K562 (cell line): ENCODE data around the gene SSTR5. TPM values are rescaled to one million over a fixed set of nuclear protein-coding genes. Genes with fewer than 3 reads are reported as not detected.

ENCODE experiments used
- ATAC-seq: fragments of 200-7000 bp; cut with Tn5 transposase; 3 replicates; pipeline ENCODE4 v1.9.1; 2020; ENCODE audit warnings: moderate library complexity
- BruUV-seq: library from RNA; stranded (reverse); fragments of 400-500 nt; replicated peaks from 2 replicates; lab custom pipeline; 2021; lab: Mats Ljungman, UMichigan
- CTCF ChIA-PET: fragments of 300-600 bp; formaldehyde crosslinking; extraction: SDS; loops from one replicate; lab custom pipeline; 2021; ENCODE audit warnings: low intra/inter-chr PET ratio; lab: Yijun Ruan, JAX
- POLR2A ChIA-PET: fragments of 300-600, 350-650 bp; sonication (Branson Sonifier 250); formaldehyde crosslinking; extraction: SDS; loops from one replicate; lab custom pipeline; 2021; ENCODE audit warnings: antibody characterized with exemption, inconsistent platforms; lab: Yijun Ruan, JAX
- DNase-seq, 4 experiments: peaks; one replicate each; pipeline versions ENCODE4 v3.0.0 to v3.0.0-alpha.2; 2011 to 2018; ENCODE audit warnings: low spot score in 3 of 4, mixed read lengths in 3 of 4; ENCODE audit errors: extremely low read depth in 1 of 4
- FAIRE-seq: peaks from 2 replicates; lab custom pipeline; 2011; peaks lifted over from hg19 to GRCh38; lab: Jason Lieb, UNC
- H2AFZ ChIP-seq: 2 replicates; pipeline ENCODE4 v1.6.0; 2011; ENCODE audit warnings: low read depth, low read length, control low read depth, inconsistent platforms
- H3K27ac ChIP-seq: fragments of 200-600 bp; 3 replicates; pipeline ENCODE4 v1.8.0; 2011; ENCODE audit warnings: low read depth, mild to moderate bottlenecking, control low read depth, inconsistent platforms, low read length, moderate library complexity, mixed read lengths; ENCODE audit errors: extremely low read depth
- H3K27me3 ChIP-seq, 2 experiments: fragments of 300-600 bp in 1 of 2; 2 replicates in 1 of 2; 3 replicates in 1 of 2; pipeline versions ENCODE4 v1.6.0 to v1.8.0; 2011; ENCODE audit warnings: inconsistent platforms in 2 of 2, low read length in 2 of 2, mild to moderate bottlenecking in 1 of 2, mixed read lengths in 1 of 2, moderate library complexity in 1 of 2; ENCODE audit not compliant: control insufficient read depth in 2 of 2, insufficient read depth in 2 of 2
- H3K36me3 ChIP-seq: fragments of 300-600 bp; 3 replicates; pipeline ENCODE4 v1.8.0; 2011; ENCODE audit warnings: mild to moderate bottlenecking, low read length, inconsistent platforms; ENCODE audit not compliant: control insufficient read depth, insufficient read depth
- H3K4me1 ChIP-seq, 2 experiments: fragments of 200-600 bp in 1 of 2; replicated peaks in 1 of 2; 2 replicates in 1 of 2; 3 replicates in 1 of 2; pipeline versions ENCODE4 v1.5.1 to v1.8.0; 2011; ENCODE audit warnings: inconsistent platforms in 2 of 2, low read length in 2 of 2, mild to moderate bottlenecking in 1 of 2, mixed read lengths in 1 of 2, moderate library complexity in 1 of 2; ENCODE audit not compliant: control insufficient read depth in 2 of 2, insufficient read depth in 2 of 2
- H3K4me2 ChIP-seq: 2 replicates; pipeline ENCODE4 v1.6.1; 2011; ENCODE audit warnings: low read length, control low read depth, inconsistent platforms, mixed read lengths; ENCODE audit not compliant: insufficient read depth
- H3K4me3 ChIP-seq: fragments of 200-600 bp; sonication (generic), shearing (Covaris generic); 2 replicates; pipeline ENCODE4 v1.5.1; 2016; ENCODE audit warnings: control low read depth, inconsistent platforms
- H3K79me2 ChIP-seq: fragments of 200-600 bp; 3 replicates; pipeline ENCODE4 v1.8.0; 2011; ENCODE audit warnings: low read length, inconsistent platforms; ENCODE audit not compliant: control insufficient read depth, insufficient read depth
- H3K9ac ChIP-seq, 2 experiments: 2 replicates each; pipeline versions ENCODE4 v1.6.0 to v1.6.1; 2011; ENCODE audit warnings: low read depth in 2 of 2, low read length in 2 of 2, control low read depth in 1 of 2, inconsistent platforms in 1 of 2, mild to moderate bottlenecking in 1 of 2, mixed read lengths in 1 of 2; ENCODE audit not compliant: insufficient read depth in 1 of 2
- H3K9me1 ChIP-seq: one replicate; pipeline ENCODE4 v1.6.0; 2011; ENCODE audit warnings: inconsistent platforms, mild to moderate bottlenecking, low read length, moderate library complexity; ENCODE audit not compliant: control insufficient read depth, insufficient read depth
- H3K9me3 ChIP-seq: replicated peaks from 2 replicates; pipeline ENCODE4 v1.5.1; 2011; ENCODE audit warnings: low read depth, low read length, inconsistent platforms; ENCODE audit not compliant: control insufficient read depth, insufficient read depth
- H4K20me1 ChIP-seq: replicated peaks from 2 replicates; pipeline ENCODE4 v1.6.1; 2011; ENCODE audit warnings: low read length, inconsistent platforms, mixed read lengths; ENCODE audit not compliant: control insufficient read depth, insufficient read depth
- BCOR ChIP-seq: fragments of 450-650 bp; IDR thresholded peaks from 2 replicates; pipeline ENCODE4 v1.6.1; 2016
- BDP1 ChIP-seq: IDR thresholded peaks from 3 replicates; pipeline ENCODE4 v1.6.1; 2011; ENCODE audit not compliant: insufficient read length, insufficient read depth
- C11orf30 ChIP-seq: fragments of 450-650 bp; IDR thresholded peaks from 2 replicates; pipeline ENCODE4 v1.6.1; 2016; ENCODE audit warnings: low read depth, mild to moderate bottlenecking
- FOXJ3 ChIP-seq: sonication (generic); formaldehyde crosslinking; IDR thresholded peaks from 2 replicates; pipeline ENCODE4 v1.4.0; 2020; ENCODE audit warnings: mild to moderate bottlenecking, missing genetic modification reagents
- HDAC2 ChIP-seq: fragments of 450-650 bp; IDR thresholded peaks from 2 replicates; pipeline ENCODE4 v1.6.1; 2016; ENCODE audit warnings: mild to moderate bottlenecking
- HMGN3 ChIP-seq: IDR thresholded peaks from 2 replicates; pipeline ENCODE4 v1.6.1; 2011; ENCODE audit warnings: borderline replicate concordance, low read depth, mild to moderate bottlenecking, mixed read lengths, low read length; ENCODE audit not compliant: insufficient read length; ENCODE audit errors: extremely low read depth
- MAFF ChIP-seq: IDR thresholded peaks from 2 replicates; pipeline ENCODE4 v1.6.1; 2012; ENCODE audit warnings: low read length, improper control_type of control experiment
- MAFG ChIP-seq: fragments of 450-650 bp; conservative IDR thresholded peaks from 2 replicates; pipeline ENCODE4 v1.6.1; 2016; ENCODE audit warnings: missing genetic modification characterization, missing compliant biosample characterization
- MAFK ChIP-seq: IDR thresholded peaks from 2 replicates; pipeline ENCODE4 v1.6.1; 2011; ENCODE audit warnings: low read length, improper control_type of control experiment
- MECOM ChIP-seq: fragments of 250-450 bp; sonication (Bioruptor Pico); IDR thresholded peaks from 2 replicates; pipeline ENCODE4 v1.8.0; 2022; ENCODE audit warnings: inconsistent platforms
- MTA3 ChIP-seq: fragments of 450-650 bp; formaldehyde crosslinking; IDR thresholded peaks from 2 replicates; pipeline ENCODE4 v1.6.1; 2017; ENCODE audit warnings: mild to moderate bottlenecking, borderline replicate concordance
- NRF1 ChIP-seq, 2 experiments: fragments of 450-650 bp; IDR thresholded peaks in 1 of 2; conservative IDR thresholded peaks in 1 of 2; 2 replicates each; pipeline ENCODE4 v1.6.1; 2014; ENCODE audit warnings: mild to moderate bottlenecking in 2 of 2
- THRAP3 ChIP-seq: fragments of 450-650 bp; IDR thresholded peaks from 2 replicates; pipeline ENCODE4 v1.6.1; 2016; ENCODE audit warnings: mild to moderate bottlenecking, inconsistent platforms, borderline replicate concordance
- ZFP36 ChIP-seq: fragments of 150-350 bp; IDR thresholded peaks from 2 replicates; pipeline ENCODE4 v1.6.1; 2018; ENCODE audit warnings: low read length, low read depth; ENCODE audit not compliant: partially characterized antibody
- ZNF146 ChIP-seq: IDR thresholded peaks from one replicate; pipeline ENCODE4 v1.6.1; 2018; ENCODE audit warnings: missing compliant biosample characterization; ENCODE audit not compliant: unreplicated experiment
- ZNF316 ChIP-seq: fragments of 450-650 bp; IDR thresholded peaks from 2 replicates; pipeline ENCODE4 v1.6.1; 2016
- ZSCAN29 ChIP-seq: fragments of 450-650 bp; IDR thresholded peaks from 2 replicates; pipeline ENCODE4 v1.6.1; 2017
- ZSCAN32 ChIP-seq: fragments of 450-650 bp; formaldehyde crosslinking; IDR thresholded peaks from 2 replicates; pipeline ENCODE4 v1.4.0; 2020; ENCODE audit warnings: mild to moderate bottlenecking, moderate library complexity
- WGBS: fragments of 100-300 bp; shearing (Covaris generic); methylation state at CpG from one replicate; pipeline ENCODE4 v1.1.6; 2016; ENCODE audit warnings: low coverage, mixed read lengths; ENCODE audit not compliant: insufficient coverage; ENCODE audit errors: missing lambda C conversion rate; 5-methylcytosine and 5-hydroxymethylcytosine counted together
- in situ Hi-C: fragments of 300-500 bp; cut with MboI; formaldehyde crosslinking; loops from 4 replicates; pipeline ENCODE4 v1.15.0; 2018; ENCODE audit warnings: inconsistent platforms, mixed read lengths
- intact Hi-C: fragments of 100-400 bp; cut with micrococcal nuclease; formaldehyde crosslinking; loops from 2 replicates; pipeline ENCODE4 v1.14.2; 2022
- polyA plus RNA-seq, 8 experiments: library from polyadenylated mRNA; depleted of rRNA in 4 of 8; stranded (reverse) in 5 of 8; unstranded in 3 of 8; fragments of >200 nt; fragmentation: Nextera tagmentation in 2 of 8; fragmentation: Illumina TruSeq in 1 of 8; extraction: Ambion mirVana in 2 of 8; extraction: Trizol in 1 of 8; gene quantifications; 2 replicates each; pipeline versions ENCODE4 v1.2.1 to v1.2.3, GENCODE V29; 2011 to 2014; ENCODE audit warnings: inconsistent platforms in 1 of 8, missing spikeins in 1 of 8
- total RNA-seq, 7 experiments: library from RNA; depleted of rRNA in 6 of 7; stranded (reverse); fragments of >200 nt in 6 of 7; fragmentation: Illumina TruSeq in 2 of 7; extraction: Trizol in 2 of 7; gene quantifications; 2 replicates each; pipeline versions ENCODE4 v1.2.1 to v1.2.3, GENCODE V29; 2011 to 2021; ENCODE audit warnings: low replicate concordance in 1 of 7

SSTR5 gene
- total and polyA plus RNA-seq, 9 of the 15 experiments (the other 6 are each of a cell fraction or from before 2014, with no cell fraction given): not detected

DNA sequence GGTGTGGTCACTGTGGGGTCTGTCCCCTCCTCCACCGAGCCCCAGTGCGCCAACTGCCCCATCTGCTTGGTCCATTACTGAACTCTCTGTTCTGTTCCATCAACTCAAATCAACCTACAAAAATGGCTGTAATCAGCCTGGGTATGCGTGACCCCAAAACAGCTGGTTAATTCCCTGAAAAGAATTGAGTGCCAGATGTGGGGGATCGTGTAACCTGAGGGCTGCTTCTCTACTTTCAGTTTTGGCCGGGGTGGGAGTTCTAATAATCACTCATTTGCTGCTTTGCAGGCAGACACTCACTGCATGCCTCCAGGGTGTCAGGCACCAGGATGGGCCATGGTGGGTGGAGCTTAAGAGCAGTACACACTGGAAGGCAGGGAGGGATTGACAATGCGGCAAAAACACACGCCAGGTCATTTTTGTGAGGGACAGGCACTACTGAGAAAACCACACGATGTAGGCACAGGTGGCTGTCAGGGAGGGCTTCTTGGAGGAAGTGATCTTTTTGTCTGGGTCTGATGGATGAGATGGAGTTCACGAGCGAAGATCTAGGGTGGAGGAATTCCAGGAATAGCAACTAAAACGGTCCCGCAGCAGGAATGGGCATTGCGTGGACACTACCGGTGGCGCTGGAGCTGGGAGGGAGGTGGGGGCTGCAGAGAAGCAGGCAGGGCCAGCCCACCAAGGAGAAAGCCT is 30.4 kb upstream of the SSTR5 start:
- intact Hi-C loops (no loop called here), in situ Hi-C loops (no loop called here)
- Histone ChIP-seq H3K27ac (no peak overlapping the region), H3K36me3 (no peaks in the 10 kb centered on the region), H3K4me3 (no peak overlapping the region), H3K4me2 (no peak overlapping the region), H4K20me1 (0 out of 2 replicates have a peak, but pooled peaks cover 3% of the 10 kb centered on the region), H2AFZ (no peak overlapping the region), H3K9ac (no peak overlapping the region), H3K27me3 (peaks cover 6 to 35% of the 10 kb centered on the region in 2 experiments; a peak in 3 of 5 replicates)
- CTCF ChIA-PET: no interaction called here
- BruUV-seq: no TSS peak
- WGBS: 26% methylated on average over 15 of the region's 15 CpGs
- TF ChIP-seq MECOM (CRISPR knock-in tag) (no peak), BCOR (0 out of 2 replicates have a peak, but pooled peaks have one; percentile 10), ZFP36 (peak; percentile 67)
- TF ChIP-seq, all 486 proteins: peak for 2
- Histone ChIP-seq H3K9me1 (no peaks in the 10 kb centered on the region), H3K4me1 (peaks cover 0 to 46% of the 10 kb centered on the region in 2 experiments; a peak in 2 of 5 replicates), H3K79me2 (no peaks in the 10 kb centered on the region), H3K9me3 (0 out of 2 replicates have a peak, but pooled peaks cover 2% of the 10 kb centered on the region)
- POLR2A ChIA-PET: interaction anchor here (0.6 kb wide), 1 partner anchor 42 kb away, joined by 3 read pairs; no protein-coding TSS in a partner anchor
- ATAC-seq (no peak), FAIRE-seq (no peak), DNase-seq (no peak)

DNA sequence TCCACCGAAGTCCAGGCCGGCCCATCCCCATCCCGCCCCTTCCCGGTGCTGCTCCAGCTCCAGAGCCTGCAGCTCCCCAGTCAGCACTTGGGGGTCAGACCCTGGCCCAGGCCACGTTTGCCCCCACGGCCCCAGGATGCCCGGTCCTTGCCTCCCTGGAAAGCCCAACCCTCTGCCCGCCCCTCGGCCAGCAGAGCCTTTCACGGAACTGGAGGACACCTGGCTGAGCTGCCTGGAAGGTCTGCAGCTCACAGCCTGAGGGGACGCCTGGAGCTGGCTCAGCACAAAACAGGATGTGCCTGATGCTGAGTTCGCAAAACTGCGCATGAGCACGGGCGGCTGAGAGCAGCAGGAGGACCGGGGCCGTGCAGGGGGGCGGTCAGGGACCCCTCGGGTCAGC is 29.7 kb upstream of the SSTR5 start:
- Histone ChIP-seq H3K27me3 (peaks cover 4 to 35% of the 10 kb centered on the region in 2 experiments; a peak in 3 of 5 replicates), H4K20me1 (0 out of 2 replicates have a peak, but pooled peaks cover 2% of the 10 kb centered on the region), H3K27ac (no peak overlapping the region), H3K4me2 (no peak overlapping the region), H3K4me1 (peaks cover 0 to 46% of the 10 kb centered on the region in 2 experiments; a peak in 2 of 5 replicates), H3K79me2 (no peaks in the 10 kb centered on the region), H3K9me1 (no peaks in the 10 kb centered on the region), H3K9ac (no peak overlapping the region), H3K36me3 (no peaks in the 10 kb centered on the region), H3K4me3 (no peak overlapping the region), H3K9me3 (0 out of 2 replicates have a peak, but pooled peaks cover 2% of the 10 kb centered on the region), H2AFZ (no peak overlapping the region)
- peak in 1 of 4 experiments; percentile 28 for DNase-seq
- ChIA-PET CTCF (no interaction called here), POLR2A (interaction anchor here (0.6 kb wide), 1 partner anchor 43 kb away, joined by 3 read pairs; no protein-coding TSS in a partner anchor)
- peak; percentile 46 for ATAC-seq
- WGBS: 8% methylated on average over 15 of the region's 19 CpGs
- no TSS peak for BruUV-seq
- in situ Hi-C loops: no loop called here
- intact Hi-C loops: no loop called here
- no peak for FAIRE-seq
- no peak for TF ChIP-seq THRAP3
- TF ChIP-seq ZSCAN32 (CRISPR knock-in tag): no peak
- peak; percentile 87 for TF ChIP-seq ZNF316
- no peak for TF ChIP-seq HMGN3
- no peak for TF ChIP-seq ZSCAN29
- TF ChIP-seq FOXJ3 (CRISPR knock-in tag): no peak
- TF ChIP-seq NRF1 (conservative IDR thresholded peaks at IDR 0.05 in 1 of 2, IDR thresholded peaks at IDR 0.05 in 1 of 2): peak; percentile 69 to 75
- TF ChIP-seq HDAC2: no peak
- TF ChIP-seq BDP1: no peak
- TF ChIP-seq MAFG (tag): peak; percentile 62; the same call in 1 of the 2 replicates
- peak; percentile 85 for TF ChIP-seq C11orf30
- peak; percentile 65 for TF ChIP-seq MAFK
- no peak for TF ChIP-seq ZNF146 (CRISPR knock-in tag)
- TF ChIP-seq MTA3: no peak
- peak; percentile 20; the same call in 1 of the 2 replicates for TF ChIP-seq MAFF
